ENCODE data around the gene FLOT1.
A peak's percentile ranks its signal among the peaks of the same experiment; 100 is the strongest.
"Not testable (repeated sequence)": the region's sequence is repeated elsewhere in the genome, so short reads cannot be mapped to it uniquely, and the experiment has no call there.

FLOT1 gene

DNA sequence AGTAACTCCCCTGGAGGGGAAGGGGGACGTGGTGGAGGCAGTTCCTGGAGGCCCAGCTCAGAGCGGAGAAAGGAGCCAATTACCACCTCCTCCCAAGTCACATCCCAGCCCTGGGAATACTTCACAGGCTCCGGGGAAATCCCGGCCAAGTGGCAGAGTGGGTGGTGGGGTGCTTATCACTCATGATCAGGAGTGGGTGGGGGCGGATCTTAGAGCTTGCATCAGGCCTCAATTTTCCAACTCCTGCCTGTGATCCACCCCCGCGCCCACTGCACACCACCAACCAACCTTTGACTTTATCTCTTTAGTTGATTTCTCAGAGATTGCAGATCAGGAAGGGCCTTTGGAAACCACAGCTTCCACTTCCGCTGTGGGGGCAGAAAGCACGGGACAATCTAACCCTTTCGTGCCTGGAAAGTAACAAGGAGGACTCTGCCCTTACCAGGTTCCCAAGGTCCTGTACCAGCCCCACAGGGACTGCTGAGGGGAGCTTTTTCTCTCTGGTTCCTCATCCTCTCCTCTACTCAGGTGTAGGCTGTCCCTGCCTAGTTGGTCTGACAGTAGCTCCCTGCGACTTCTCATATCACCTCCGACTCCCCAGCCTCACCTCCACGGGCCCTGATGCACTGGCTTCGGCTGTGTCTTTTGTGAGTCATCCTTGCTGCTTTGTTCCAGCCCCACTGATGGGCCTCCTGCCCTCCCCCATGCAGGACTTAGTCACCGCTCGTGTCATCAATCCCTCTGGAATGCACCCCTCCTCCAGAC is 26.8 kb upstream of the FLOT1 start:
- in situ Hi-C loops (cut with HindIII; ENCODE audit: low pct_ligation_motif_present, low pct_unique_long_range_greater_than_20kb, low sequenced_read_pairs): no loop called here
- peak; percentile 92 for DNase-seq

DNA sequence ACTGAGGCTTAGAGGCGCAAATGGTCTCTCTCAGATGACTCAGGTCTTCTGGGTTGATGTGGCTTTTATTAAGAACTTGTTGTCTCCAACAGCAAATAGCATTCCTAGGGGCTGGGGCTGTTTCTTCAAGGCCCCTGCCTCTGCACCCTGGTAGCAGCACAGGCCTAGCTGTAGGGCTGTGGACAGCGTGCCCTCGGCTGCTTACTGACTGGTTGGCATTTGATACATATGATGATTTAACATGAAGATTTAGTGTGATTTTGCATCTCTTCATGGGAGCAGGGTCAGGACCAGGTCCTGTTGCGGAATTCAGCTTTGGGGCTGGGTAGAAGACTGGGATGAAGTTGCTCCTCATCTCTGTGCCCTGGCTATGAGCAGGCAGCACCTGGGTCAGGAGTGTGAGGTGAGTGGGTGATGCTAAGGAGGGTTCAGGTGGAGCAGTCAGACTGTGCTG is 26.2 kb upstream of the FLOT1 start:
- no peak for DNase-seq
- in situ Hi-C loops (cut with HindIII; ENCODE audit: low pct_ligation_motif_present, low pct_unique_long_range_greater_than_20kb, low sequenced_read_pairs): no loop called here

DNA sequence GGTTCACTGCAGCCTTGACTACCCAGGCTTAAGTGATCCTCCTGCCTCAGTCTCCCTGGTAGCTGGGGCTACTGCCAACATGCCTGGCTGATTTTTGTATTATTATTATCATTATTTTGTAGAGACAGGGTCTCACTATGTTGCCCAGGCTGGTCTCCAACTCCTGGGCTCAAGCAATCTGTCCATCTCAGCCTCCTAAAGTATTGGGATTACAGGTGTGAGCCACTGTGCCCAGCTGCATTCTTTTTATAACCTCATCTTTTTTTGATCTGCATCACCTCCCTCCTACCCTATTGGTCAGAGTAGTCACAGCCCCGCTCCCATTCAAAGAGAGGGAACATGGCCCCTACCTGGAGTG is 25.4 kb upstream of the FLOT1 start:
- in situ Hi-C loops (cut with HindIII; ENCODE audit: low pct_ligation_motif_present, low pct_unique_long_range_greater_than_20kb, low sequenced_read_pairs): no loop called here
- DNase-seq: no peak

DNA sequence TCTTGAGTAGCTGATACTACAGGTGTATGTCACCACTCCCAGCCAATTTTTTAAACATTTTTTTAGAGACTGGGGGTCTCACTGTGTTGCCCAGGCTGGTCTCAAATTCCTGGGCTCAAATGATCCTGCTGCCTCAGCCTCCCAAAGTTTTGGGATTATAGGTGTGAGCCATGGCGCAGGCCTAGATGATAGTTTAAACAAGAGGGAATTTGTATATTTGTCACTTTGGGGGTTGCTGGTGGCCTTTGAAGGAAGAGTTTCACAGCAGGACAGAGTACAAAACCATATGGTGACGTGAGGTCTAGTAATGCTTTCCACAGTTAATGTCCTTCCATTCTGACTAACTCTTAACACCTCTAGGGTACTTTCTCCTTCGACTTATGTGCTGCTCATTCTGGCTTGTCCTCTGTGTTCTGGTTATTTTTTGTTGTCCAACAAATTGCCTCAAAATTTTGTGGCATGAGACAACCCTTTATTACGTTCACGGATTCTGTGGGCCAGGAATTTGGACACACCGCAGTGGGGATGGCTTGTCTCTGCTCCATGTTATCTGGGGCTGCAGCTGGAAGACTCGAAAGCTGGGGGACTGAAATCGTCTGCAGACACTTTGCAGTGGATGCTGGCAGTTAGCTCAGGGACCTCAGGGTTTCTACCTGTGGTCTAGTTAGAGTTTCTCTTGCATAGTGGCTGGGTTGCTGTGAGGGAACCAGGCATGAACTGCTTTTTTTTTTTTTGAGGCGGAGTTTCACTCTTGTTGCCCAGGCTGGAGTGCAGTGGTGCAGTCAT is 24.9 kb upstream of the FLOT1 start:
- no peak for DNase-seq
- in situ Hi-C loops (cut with HindIII; ENCODE audit: low pct_ligation_motif_present, low pct_unique_long_range_greater_than_20kb, low sequenced_read_pairs): no loop called here

DNA sequence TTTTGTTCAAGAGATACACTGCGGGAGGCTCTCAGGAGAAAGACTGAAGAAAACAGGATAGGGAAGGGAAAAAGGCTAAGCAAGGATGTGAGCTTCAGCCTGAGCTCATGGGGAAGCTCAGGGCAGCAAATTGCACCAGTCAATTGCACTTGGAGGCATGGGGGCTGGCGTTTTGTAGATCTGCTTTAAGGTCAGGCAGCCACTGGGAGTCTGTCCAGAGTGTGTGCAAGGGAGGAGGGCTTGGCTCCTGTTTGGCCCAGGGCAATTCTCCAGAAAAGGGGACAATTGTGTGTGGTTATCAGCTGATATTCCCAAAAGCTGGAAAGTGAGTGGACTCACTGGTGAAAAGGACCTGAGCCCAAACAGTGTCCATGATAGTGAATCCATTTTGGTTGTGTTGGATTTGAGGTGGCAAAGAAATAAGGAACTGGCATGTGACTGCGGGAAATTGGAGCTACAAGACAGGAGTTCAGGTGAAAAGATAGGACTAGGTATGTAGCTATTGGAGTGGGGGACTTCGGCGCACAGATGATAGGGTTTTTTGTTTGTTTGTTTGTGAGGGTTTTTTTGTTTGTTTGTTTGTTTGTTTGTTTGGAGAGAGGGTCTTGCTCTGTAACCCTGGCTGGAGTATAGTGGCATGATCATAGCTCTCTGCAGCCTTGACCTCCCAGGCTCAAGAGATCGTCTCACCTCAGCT is 24.1 kb upstream of the FLOT1 start:
- in situ Hi-C loops (cut with HindIII; ENCODE audit: low pct_ligation_motif_present, low pct_unique_long_range_greater_than_20kb, low sequenced_read_pairs): no loop called here

DNA sequence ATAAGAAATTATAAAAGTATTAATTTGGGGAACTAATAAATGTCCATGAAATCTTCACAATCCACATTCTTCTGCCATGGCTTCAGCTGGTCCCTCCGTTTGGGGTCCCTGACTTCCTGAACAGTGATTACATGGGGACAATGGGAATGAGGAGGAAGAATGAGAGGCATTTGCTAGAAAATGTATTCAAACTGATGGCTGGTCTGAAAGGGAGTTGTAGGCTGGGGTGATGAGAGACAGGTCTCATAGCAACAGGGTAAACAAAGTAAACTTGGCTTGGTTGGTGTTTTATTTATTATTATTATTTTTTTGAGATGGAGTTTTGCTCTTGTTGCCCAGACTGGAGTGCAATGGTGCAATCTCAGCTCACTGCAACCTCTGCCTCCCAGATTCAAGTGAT is 23.0 kb upstream of the FLOT1 start:
- in situ Hi-C loops (cut with HindIII; ENCODE audit: low pct_ligation_motif_present, low pct_unique_long_range_greater_than_20kb, low sequenced_read_pairs); DNase-seq: not testable (repeated sequence)

More for the DNA sequence above, 24.1 kb upstream of the FLOT1 start:
- no peak for DNase-seq

DNA sequence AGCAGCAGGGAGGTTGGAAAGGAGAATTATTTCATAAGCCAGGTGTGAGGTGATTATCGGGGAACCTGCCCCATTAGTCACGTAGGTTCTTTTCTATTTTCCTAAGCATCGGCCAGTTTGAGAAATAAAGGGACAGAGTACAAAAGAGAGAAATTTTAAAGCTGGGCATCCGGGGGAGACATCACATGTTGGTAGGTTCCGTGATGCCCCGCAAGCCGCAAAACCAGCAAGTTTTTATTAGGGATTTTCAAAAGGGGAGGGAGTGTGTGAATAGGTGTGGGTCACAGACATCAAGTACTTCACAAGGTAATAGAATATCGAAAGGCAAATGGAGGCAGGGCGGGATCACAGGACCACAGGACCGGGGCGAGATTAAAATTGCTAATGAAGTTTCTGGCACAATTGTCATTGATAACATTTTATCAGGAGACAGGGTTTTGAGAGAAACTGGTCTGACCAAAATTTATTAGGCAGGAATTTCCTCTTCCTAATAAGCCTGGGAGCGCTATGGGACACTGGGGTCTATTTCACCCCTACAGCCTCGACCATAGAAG is 22.1 kb upstream of the FLOT1 start:
- DNase-seq; in situ Hi-C loops (cut with HindIII; ENCODE audit: low pct_ligation_motif_present, low pct_unique_long_range_greater_than_20kb, low sequenced_read_pairs): not testable (repeated sequence)

DNA sequence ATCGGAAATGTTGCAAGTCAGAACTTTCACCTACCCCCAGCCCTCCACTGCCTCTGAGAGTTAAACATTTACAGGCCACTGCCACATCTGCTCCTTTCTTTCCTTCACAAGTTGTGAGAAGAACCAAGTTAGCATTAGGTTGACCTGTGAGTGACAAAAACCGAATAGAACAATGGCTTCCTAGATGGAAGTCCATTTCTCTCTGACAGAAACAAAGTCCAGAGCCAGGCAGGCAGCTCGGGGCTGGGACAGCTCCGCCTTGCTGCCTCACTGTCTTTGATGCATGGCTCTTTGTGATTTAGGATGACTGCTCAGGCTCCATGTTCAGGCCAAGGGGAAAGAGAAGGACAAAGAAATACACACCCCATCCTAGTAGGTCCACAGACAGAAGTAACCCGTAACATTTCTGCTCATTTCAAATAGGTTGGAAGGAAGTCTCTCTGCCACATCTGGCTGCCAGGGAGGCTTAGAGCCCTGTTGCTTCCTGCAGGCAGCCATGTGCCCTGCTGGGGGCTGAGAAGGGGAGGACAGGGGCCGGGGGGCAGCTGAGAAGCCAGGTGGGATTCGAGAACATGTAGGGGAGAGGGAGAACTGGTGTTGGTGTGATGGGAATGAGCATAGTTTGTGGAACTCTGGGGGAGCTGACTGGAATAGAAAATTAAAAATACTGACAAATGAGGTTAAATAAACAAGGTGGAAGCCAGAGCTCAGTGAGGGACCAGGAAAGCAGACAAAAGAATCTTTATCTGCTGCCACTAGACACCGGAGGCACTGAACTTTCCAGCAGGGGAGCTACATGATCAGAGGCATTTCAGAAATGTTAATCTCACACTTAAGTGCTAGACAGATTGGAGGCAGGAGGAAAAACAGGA is 21.4 kb upstream of the FLOT1 start:
- peak; percentile 71 for DNase-seq
- in situ Hi-C loops (cut with HindIII; ENCODE audit: low pct_ligation_motif_present, low pct_unique_long_range_greater_than_20kb, low sequenced_read_pairs): no loop called here

DNA sequence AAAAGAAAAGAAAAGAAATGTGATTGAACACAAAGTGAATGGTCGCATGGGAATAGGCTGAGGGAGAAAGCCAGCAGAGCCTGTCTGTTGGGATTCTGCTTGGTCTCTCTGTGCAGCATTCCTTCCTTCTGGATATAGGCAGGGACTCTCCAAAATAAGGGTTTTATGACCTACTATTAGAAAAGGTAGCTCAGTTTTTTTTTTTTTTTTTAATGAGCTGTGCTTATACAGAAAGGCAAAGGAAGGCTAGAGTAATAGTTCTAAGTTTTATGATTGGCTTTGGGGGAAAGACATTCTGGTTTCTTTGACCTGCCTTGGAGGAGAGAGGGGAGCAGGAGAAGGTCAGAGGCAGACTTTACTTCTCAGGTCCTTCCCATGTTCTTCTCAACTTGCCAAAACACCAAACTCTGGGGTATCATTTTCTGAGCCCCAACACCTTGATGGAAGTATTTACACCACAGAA is 20.7 kb upstream of the FLOT1 start:
- in situ Hi-C loops (cut with HindIII; ENCODE audit: low pct_ligation_motif_present, low pct_unique_long_range_greater_than_20kb, low sequenced_read_pairs): no loop called here
- DNase-seq: no peak

DNA sequence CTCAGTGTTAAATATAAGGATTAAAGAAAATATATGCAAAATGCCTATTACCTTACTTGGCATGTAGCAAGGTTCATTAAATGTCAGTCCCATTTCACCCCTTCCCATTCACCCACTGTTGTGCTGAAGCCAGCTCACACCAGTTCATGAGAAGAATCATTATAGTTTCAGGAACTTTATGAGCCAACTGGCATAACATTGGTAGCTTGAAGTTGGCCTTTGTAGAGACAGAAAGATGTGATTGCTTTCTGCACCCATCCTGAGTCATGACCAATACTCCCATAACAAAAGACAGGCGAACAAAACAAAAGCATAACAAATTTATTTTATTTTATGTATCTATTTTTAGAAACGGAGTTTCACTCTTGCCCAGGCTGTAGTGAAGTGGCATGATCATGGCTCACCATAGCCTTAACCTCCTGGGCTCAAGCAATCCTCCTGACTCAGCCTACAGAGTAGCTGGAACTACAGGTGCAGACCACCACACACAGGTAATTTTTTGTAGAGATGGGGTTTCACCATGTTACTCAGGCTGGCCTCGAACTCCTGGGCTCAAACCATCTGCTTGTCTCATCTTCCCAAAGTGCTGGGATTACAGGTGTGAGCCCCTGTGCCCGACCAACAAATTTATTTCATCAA is 19.4 kb upstream of the FLOT1 start:
- no peak for DNase-seq
- in situ Hi-C loops (cut with HindIII; ENCODE audit: low pct_ligation_motif_present, low pct_unique_long_range_greater_than_20kb, low sequenced_read_pairs): no loop called here

DNA sequence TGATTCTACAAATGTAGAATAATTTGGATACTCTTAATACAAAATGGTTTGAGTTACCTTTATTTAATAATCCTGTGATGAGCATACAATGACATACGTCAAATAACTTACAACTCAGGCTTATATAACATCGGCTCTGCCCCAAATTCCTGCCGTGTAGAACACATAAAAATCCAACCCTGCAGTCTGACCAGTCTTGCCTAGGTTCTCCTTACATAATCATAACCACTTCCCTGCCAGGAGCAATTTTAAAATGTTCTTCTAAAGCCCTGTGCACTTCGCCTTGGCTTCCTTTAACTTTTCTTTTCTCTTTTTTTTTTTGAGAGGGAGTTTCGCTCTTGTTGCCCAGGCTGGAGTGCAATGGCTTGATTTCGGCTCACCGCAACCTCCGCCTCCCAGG is 18.1 kb upstream of the FLOT1 start:
- in situ Hi-C loops (cut with HindIII; ENCODE audit: low pct_ligation_motif_present, low pct_unique_long_range_greater_than_20kb, low sequenced_read_pairs): no loop called here
- no peak for DNase-seq

DNA sequence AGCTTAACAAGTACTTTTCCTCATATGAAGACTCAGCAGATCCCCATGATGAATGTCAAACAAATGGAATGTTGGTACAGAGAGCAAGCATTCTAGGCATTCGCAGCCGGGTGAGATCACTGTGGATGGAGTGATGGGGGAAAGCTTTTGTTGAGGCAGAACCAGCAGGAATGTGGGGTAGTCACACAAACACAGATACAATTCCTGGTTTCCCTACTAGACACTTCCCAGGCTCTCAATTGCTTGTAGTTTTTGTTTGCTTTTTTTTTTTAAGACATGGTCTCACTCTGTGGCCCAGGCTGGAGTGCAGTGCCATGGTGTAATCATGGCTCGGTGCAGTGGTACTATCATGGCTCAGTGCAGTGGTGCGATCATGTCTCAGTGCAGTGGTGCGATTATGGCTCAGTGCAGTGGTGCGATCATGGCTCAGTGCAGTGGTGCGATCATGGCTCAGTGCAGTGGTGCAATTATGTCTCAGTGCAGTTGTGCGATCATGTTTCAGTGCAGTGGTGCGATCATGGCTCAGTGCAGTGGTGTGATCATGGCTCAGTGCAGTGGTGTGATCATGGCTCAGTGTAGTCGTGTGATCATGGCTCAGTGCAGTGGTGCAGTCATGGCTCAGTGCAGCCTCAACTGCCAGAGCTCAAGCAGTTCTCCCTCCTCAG is 17.2 kb upstream of the FLOT1 start:
- in situ Hi-C loops (cut with HindIII; ENCODE audit: low pct_ligation_motif_present, low pct_unique_long_range_greater_than_20kb, low sequenced_read_pairs): no loop called here
- DNase-seq: peak; percentile 92

DNA sequence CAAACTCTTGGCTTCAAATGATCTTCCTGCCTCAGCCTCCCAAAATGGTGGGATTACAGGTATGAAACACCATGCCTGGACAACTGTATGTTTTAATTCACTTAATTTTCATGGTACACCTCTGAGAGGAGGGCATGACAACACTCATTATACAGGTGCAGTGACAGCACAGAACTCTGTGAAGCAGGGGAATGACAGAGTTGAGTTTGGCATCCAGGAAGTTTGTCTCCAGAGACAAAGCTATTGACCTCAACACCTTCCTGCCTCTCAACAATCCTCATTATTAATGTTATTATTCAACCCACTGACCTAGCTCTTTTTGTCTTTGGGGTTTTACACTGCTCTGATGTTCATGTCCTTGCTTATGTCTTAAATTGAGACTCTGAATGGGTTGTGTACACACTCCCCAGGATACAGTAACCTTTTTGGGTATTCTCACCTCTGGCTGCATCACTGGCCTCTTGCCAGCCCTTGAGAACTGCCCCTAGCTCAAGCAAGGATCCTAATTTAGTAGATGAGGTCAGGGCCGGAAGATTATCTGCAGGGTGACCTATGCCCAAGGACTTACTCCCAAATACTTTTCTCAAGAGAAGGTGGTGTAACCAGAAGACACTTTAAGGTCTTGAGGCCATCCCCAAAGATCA is 14.9 kb upstream of the FLOT1 start:
- in situ Hi-C loops (cut with HindIII; ENCODE audit: low pct_ligation_motif_present, low pct_unique_long_range_greater_than_20kb, low sequenced_read_pairs): no loop called here
- DNase-seq: no peak

DNA sequence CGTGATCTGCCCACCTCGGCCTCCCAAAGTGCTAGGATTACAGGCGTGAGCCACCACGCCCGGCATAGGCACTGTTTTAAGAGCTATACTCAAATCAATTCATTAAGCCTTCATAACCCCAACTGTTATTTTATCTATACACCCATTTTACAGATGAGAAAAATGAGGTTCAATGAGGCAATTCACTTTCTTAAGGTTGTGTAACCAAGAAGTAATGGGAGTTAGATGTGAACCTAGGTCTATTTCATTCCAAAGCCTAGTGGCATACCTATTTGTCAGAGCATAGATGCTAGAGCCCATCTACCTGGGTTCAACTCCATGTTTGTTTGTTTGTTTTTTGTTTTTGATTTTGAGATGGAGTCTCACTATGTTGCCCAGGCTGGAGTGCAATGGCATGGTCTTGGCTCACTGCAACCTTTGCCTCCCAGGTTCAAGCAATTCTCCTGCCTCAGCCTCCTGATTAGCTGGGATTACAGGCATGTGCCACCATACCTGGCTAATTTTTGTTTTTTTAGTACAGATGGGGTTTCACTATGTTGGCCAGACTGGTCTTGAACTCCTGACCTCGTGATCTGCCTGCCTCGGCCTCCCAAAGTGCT is 14.0 kb upstream of the FLOT1 start:
- in situ Hi-C loops (cut with HindIII; ENCODE audit: low pct_ligation_motif_present, low pct_unique_long_range_greater_than_20kb, low sequenced_read_pairs): not testable (repeated sequence)

DNA sequence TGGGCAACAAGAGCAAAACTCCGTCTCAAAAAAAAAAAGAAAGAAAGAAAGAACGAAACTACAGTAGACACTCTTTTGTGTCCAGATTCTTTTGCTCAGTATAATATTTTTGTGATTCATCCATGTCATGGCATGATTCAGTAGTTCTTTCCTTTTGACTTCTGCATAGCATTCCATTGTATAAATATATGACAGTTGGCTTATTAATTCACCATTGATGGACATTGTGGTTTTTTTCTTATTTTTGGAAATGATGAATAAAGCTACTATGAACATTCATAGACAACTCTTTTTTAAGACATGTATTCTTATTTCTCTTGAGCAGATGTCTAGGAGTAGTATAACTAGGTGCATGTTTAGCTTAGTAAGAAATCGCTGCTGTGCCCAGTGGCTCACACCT is 12.1 kb upstream of the FLOT1 start:
- in situ Hi-C loops (cut with HindIII; ENCODE audit: low pct_ligation_motif_present, low pct_unique_long_range_greater_than_20kb, low sequenced_read_pairs): no loop called here
- no peak for DNase-seq

More for the DNA sequence above, 14.0 kb upstream of the FLOT1 start:
- not testable (repeated sequence) for DNase-seq

DNA sequence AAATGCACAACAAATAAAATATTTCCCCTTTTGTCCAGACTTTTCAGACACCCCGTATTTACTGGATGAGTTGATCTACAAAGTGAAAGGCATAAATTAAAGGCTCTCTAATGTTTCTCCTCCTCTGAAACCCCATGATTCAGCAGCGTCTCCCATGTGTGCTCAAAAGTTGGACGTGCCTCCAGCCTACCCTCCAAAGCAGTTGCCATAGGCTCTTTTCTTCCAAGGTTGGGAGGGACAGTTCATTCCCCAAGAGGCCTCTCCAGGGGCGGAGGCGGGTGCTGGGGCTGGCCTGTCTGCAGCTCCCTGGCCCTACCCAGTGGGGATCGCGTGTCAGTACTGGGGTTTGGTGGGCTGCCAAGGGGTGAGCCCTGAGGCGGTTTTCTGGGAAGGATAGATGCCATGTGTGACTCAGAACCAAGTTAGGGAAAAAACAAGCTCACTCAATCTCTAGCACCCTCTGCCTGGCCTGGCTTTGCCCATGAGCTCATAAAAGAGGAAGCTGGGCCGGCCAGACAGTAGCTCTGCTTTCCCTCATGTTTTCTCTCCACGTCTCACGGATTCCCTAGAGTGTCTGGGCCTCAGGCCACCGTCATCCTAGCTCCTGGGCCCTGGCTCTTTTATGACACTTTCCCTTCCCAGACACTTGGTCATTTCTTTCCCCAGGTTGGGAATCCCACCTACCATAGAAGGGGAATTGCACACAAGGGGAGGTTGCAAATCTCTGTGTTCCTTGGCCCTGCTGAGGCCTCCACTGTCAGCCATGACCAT is 9.9 kb upstream of the FLOT1 start:
- DNase-seq: peak; percentile 99
- in situ Hi-C loops (cut with HindIII; ENCODE audit: low pct_ligation_motif_present, low pct_unique_long_range_greater_than_20kb, low sequenced_read_pairs): no loop called here

Data from ACHN (cell line).